Endometrium (tissue), 2 donors: ENCODE measurements around the gene DNAI1.

Experiments used
- FAIRE-seq: peaks from 2 replicates; lab custom pipeline; 2012; peaks lifted over from hg19 to GRCh38; lab: Jason Lieb, UNC
- donor health status: control.
- donor health status: control.

The DNAI1 gene

GRCh38 chr9:34545497-34545896, 86.9 kb downstream of the DNAI1 start:
- no peak for FAIRE-seq

- FAIRE-seq: no peak
Measured at GRCh38 chr9:34546102-34546833, 87.7 kb downstream of the DNAI1 start.

- no peak for FAIRE-seq
Measured at GRCh38 chr9:34546834-34547827, 88.5 kb downstream of the DNAI1 start.

- no peak for FAIRE-seq
Measured at GRCh38 chr9:34547960-34548611, 89.5 kb downstream of the DNAI1 start.

- FAIRE-seq: no peak
Measured at GRCh38 chr9:34549407-34549732, 90.8 kb downstream of the DNAI1 start.

GRCh38 chr9:34550016-34550680, 91.5 kb downstream of the DNAI1 start:
- FAIRE-seq: no peak

- FAIRE-seq: no peak
Measured at GRCh38 chr9:34550681-34551270, 92.2 kb downstream of the DNAI1 start.

- FAIRE-seq: no peak
Measured at GRCh38 chr9:34551751-34552605, 93.4 kb downstream of the DNAI1 start.

- no peak for FAIRE-seq
Measured at GRCh38 chr9:34552606-34552981, 94.0 kb downstream of the DNAI1 start.

GRCh38 chr9:34552986-34553385, 94.4 kb downstream of the DNAI1 start:
- FAIRE-seq: no peak

GRCh38 chr9:34553511-34554021, 95.0 kb downstream of the DNAI1 start:
- no peak for FAIRE-seq

- no peak for FAIRE-seq
Measured at GRCh38 chr9:34554211-34555001, 95.8 kb downstream of the DNAI1 start.

- FAIRE-seq: no peak
Measured at GRCh38 chr9:34555002-34555348, 96.4 kb downstream of the DNAI1 start.

- FAIRE-seq: no peak
Measured at GRCh38 chr9:34555500-34555899, 96.9 kb downstream of the DNAI1 start.

- no peak for FAIRE-seq
Measured at GRCh38 chr9:34555936-34556525, 97.4 kb downstream of the DNAI1 start.

GRCh38 chr9:34556949-34557348, 98.3 kb downstream of the DNAI1 start:
- FAIRE-seq: no peak

GRCh38 chr9:34557426-34558321, 99.1 kb downstream of the DNAI1 start:
- no peak for FAIRE-seq

GRCh38 chr9:34558364-34558763, 99.8 kb downstream of the DNAI1 start:
- no peak for FAIRE-seq
